ENCODE data around the gene ZFYVE28.

Gene ZFYVE28

DNA sequence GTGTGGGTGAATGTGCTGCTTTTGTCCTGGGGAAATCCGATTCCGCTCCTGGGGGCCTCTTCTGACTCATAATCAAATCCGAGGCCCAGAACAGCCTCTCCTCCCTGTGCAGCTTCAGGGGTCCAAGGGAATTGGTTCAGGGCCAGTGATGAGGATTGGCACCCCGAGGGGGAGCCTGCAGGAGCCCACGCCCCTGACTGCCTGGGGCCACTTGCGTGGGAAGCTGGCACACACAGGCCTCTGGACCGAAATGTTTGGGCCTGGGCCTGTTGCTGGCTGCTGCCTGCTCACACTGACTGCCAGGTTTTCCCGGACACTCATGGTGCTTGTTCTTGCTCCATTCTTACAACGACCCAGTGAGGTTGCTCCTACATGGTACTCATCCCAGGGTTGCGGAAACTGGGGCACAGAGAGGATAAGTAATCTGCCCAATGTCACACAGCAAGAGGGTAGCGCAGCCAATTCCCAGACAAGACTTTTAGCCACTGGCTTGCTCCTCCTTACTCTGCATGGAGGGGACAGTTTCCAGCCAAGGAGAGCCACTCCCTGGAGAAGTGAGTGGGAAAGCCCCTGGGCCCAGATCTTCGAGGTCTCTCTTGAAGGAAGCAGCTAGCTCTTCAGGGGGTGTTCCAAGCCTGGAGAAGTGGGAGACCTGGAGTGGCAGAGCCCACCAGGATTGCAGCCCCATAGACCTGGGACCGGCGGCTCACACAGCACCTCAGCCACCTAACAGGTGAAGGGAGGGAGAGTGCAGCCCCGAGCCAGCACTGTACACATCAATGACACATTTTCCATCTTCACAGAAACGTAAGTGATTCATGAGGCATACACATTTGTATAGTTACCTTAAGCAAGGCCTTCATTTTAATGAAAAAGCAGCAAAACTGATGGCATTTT, 20.6 kb upstream of the ZFYVE28 start:
- no peak overlapping the region for H3K4me3 ChIP-seq (ENCODE audit: low read depth, low read length)
- TF ChIP-seq, protein P1, sequence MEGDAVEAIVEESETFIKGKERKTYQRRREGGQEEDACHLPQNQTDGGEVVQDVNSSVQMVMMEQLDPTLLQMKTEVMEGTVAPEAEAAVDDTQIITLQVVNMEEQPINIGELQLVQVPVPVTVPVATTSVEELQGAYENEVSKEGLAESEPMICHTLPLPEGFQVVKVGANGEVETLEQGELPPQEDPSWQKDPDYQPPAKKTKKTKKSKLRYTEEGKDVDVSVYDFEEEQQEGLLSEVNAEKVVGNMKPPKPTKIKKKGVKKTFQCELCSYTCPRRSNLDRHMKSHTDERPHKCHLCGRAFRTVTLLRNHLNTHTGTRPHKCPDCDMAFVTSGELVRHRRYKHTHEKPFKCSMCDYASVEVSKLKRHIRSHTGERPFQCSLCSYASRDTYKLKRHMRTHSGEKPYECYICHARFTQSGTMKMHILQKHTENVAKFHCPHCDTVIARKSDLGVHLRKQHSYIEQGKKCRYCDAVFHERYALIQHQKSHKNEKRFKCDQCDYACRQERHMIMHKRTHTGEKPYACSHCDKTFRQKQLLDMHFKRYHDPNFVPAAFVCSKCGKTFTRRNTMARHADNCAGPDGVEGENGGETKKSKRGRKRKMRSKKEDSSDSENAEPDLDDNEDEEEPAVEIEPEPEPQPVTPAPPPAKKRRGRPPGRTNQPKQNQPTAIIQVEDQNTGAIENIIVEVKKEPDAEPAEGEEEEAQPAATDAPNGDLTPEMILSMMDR (IDR thresholded peaks at IDR 0.05; ENCODE audit: control insufficient read depth, extremely low read depth, insufficient read depth), result no peak
- no peak for DNase-seq (ENCODE audit: low read depth)

DNA sequence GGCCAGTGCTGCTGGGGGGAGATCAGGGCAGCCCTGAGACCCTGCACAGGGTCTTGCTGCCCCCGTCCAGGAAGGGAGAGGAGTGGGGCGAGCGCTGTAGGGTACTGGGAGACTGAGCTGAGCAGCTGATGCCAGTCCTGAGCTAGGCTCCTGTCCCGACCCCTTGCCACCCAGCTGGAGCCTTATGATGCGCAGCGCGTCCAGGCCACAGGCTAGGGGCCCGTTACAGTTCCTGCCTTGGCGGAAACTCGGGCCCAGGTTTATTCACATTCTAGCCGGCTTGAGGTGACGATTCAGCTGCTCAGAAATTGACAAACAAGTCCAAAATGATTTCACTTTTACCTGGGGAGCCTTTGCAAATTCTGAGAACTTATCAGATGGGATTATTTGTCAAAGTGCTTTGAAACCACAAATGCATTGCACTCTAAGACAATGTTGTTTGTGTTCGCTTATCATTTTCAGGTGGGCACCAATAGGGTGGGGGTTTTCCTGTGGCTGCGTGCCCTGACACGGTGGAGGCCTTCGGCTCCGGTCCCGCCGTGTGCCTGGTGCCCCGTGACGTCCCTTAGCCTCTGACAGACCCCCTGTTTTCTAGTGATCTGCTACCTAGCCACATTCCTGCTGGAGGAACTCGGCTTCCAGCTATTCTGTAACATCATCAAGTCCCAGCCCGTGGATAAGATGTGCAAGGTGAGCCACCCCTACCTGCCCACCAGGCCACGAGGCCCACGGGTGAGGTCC, 19.2 kb upstream of the ZFYVE28 start:
- DNase-seq (ENCODE audit: low read depth), result no peak
- H3K4me3 ChIP-seq (ENCODE audit: low read depth, low read length), result no peak overlapping the region
- TF ChIP-seq, protein P1 (IDR thresholded peaks at IDR 0.05; ENCODE audit: control insufficient read depth, extremely low read depth, insufficient read depth), result no peak

DNA sequence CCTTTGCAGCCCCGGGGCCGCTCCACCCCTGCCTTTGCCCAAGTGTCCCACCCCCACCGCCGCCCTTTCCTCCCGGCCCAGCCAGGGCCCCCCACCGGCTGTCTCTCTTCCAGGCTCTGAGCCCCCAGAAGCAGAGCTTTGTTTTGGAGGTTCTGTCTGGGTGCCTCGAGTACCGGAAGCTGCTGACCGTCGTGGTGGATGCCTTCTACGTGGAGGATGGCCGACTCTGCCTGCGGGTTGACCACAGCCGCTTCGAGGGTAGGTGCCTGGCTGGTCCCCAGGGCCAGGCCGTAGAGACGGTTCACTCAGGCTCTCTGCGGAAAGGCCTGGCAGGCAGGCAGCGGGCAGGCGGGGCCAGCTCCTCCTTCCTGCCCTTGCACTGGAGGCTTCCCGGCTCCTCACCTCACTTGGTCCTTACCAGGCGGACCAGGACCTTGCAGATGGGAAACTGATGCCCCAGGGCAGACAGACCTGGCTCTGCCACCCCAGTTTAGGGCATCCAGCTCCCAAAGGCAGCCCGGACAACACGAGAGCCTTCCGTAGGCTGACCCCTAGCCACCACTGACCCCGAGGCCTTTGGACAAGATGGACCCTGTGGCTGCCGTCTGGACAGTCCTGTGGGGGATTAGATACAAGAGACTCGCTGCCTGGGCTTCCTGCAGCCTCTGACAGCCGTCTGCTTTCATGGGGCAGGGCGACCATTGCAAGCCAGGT, 18.5 kb upstream of the ZFYVE28 start:
- DNase-seq (ENCODE audit: low read depth), result no peak
- H3K4me3 ChIP-seq (ENCODE audit: low read depth, low read length), result no peak overlapping the region
- TF ChIP-seq, protein P1 (IDR thresholded peaks at IDR 0.05; ENCODE audit: control insufficient read depth, extremely low read depth, insufficient read depth), result no peak

DNA sequence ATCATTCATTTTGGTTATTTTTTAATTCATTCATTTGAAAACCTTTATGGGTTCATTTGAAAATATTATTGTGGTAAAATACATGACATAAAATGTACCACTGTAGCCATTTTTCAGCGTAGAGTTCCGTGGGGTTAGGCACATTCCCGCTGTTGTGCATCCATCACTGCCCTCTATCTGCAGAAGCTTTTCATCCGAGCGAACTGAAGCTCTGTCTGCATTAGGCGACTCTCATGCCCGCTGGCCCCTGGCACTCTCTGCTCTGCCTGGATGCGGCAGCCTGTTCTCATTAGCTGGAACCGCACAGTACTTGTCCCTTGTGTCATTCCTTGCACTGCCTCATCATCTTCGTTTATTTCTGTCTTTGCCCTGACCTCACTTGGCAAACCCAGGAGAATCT, 17.9 kb upstream of the ZFYVE28 start:
- no peak for DNase-seq (ENCODE audit: low read depth)
- TF ChIP-seq, protein P1 (IDR thresholded peaks at IDR 0.05; ENCODE audit: control insufficient read depth, extremely low read depth, insufficient read depth), result no peak
- no peak overlapping the region for H3K4me3 ChIP-seq (ENCODE audit: low read depth, low read length)

DNA sequence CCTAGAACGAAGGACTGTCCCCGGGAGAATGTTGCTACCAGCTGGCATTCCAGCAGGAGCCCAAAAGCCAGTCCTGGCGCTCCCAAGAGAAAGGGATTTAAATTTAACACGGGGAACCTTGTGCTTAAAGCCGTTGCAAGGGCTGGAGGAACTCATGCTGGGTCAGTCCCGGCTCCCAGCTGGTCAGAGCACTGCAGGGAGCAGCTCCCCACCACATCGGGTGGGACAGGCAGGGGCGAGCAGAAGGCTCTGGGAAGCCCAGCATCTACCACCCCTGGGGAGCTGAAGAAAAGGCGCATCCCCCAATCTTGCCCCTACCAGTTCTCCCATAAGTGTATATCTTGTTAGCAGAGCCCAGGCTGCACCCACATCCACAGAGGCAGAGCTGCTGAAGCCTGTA, 16.0 kb upstream of the ZFYVE28 start:
- no peak overlapping the region for H3K4me3 ChIP-seq (ENCODE audit: low read depth, low read length)
- TF ChIP-seq, protein P1 (IDR thresholded peaks at IDR 0.05; ENCODE audit: control insufficient read depth, extremely low read depth, insufficient read depth), result no peak
- DNase-seq (ENCODE audit: low read depth), result no peak

DNA sequence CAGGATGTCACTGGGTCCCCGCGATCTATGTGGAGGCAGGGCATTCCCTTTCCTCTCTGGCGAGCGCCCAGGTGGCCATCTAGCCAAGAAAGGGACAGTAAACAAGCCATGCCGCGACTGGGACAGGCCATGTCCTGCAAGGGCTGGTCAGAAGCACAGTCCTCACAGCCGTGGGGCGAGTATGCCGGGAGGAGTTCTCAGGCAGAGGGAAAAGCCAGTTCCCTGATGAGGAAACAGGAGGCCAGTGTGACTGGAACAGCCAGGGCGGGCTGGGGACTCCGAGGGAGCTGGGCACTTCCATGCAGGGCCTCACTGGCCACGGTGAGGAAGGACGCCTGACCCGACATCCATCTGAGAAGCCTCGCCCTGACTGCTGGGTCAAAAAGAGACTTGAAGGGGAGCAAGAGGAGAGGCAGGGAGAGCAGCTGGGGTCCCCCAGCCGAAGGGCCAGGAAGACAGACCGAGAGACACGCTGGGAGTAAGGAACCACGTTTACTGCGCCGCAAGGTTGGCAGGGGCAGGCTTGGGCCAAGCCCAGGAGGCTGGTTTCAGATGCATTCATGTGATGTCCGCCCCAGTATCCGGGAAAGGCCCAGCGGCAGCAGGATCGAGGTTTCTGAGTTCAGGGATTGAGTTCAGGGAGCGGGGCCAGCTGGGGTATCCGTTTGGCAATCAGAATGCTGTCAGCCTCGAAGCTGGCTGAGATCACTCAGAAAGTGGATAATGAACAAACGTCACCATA, 15.3 kb upstream of the ZFYVE28 start:
- TF ChIP-seq, protein P1 (IDR thresholded peaks at IDR 0.05; ENCODE audit: control insufficient read depth, extremely low read depth, insufficient read depth), result no peak
- DNase-seq (ENCODE audit: low read depth), result no peak
- no peak overlapping the region for H3K4me3 ChIP-seq (ENCODE audit: low read depth, low read length)

Data from LNCaP clone FGC (cell line).